Ishikawa (cell line): ENCODE data around the gene SLC9A1.

Source experiments
- CEBPB ChIP-seq: IDR thresholded peaks from 2 replicates; pipeline ENCODE4 v1.6.1; 2012
- CREB1 ChIP-seq: IDR thresholded peaks from 2 replicates; pipeline ENCODE4 v1.6.1; 2012; ENCODE audit warnings: low read depth
- EGR1 ChIP-seq: IDR thresholded peaks from 2 replicates; pipeline ENCODE4 v1.6.1; 2012
- EP300 ChIP-seq: IDR thresholded peaks from 2 replicates; pipeline ENCODE4 v1.6.1; 2012; ENCODE audit warnings: borderline replicate concordance
- FOXM1 ChIP-seq: IDR thresholded peaks from 2 replicates; pipeline ENCODE4 v1.6.1; 2012; ENCODE audit warnings: low read depth, borderline replicate concordance
- NFIC ChIP-seq: IDR thresholded peaks from 2 replicates; pipeline ENCODE4 v1.6.1; 2012
- RAD21 ChIP-seq: IDR thresholded peaks from 2 replicates; pipeline ENCODE4 v1.6.1; 2012; ENCODE audit warnings: low read depth
- REST ChIP-seq: IDR thresholded peaks from 2 replicates; pipeline ENCODE4 v1.6.1; 2012; ENCODE audit warnings: low read depth, mild to moderate bottlenecking
- TAF1 ChIP-seq: IDR thresholded peaks from 2 replicates; pipeline ENCODE4 v1.6.1; 2012; ENCODE audit warnings: low read depth, mild to moderate bottlenecking
- TCF12 ChIP-seq: IDR thresholded peaks from 2 replicates; pipeline ENCODE4 v1.6.1; 2012; ENCODE audit warnings: low read depth
- TEAD4 ChIP-seq: IDR thresholded peaks from 2 replicates; pipeline ENCODE4 v1.6.1; 2012
- USF1 ChIP-seq: IDR thresholded peaks from 2 replicates; pipeline ENCODE4 v1.6.1; 2012
- YY1 ChIP-seq: IDR thresholded peaks from 2 replicates; pipeline ENCODE4 v1.6.1; 2012; ENCODE audit warnings: low read depth
- ZBTB7A ChIP-seq: IDR thresholded peaks from 2 replicates; pipeline ENCODE4 v1.6.1; 2012; ENCODE audit warnings: low read depth
- TF ChIP-seq, protein P1 (sequence below): IDR thresholded peaks from 2 replicates; pipeline ENCODE4 v1.6.1; 2012

SLC9A1 gene

DNA sequence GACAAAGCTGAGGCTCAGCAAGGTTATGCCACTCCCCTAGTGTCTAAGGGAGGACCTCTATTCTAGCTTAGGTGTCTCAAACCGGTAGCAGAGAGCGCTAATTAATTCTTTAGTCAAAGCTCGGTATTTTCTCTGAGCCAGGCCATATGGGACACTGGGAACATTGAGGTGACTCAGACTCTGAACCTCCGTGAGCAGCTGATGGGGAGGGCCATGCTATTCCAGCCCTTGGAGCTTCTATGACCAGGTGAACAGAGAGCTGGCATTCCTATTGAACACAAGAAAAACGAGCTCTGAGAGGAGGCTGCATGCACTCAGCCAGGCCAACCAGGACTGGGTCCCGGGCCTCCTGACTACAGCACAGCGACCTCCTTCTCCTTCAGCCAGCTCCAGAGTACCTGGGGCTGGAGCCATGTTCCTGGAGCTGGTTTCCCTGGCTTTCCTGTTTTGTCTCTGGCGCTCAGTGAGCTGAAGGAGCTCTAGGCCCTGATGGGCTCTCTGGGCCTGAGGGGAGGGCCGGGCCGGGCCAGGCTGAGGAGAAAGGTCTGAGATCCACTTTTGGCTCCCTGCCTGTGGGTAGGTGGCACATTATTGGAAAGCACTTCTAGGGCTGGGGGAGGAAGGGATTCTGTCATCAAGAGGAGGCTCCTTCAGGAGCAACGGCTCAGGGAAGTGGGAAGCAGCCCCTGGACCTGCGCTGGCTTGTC, 37.0 kb downstream of the SLC9A1 start:
- TF ChIP-seq TCF12, result no peak
- TF ChIP-seq RAD21, result no peak
- no peak for TF ChIP-seq REST
- TF ChIP-seq ZBTB7A, result no peak
- TF ChIP-seq TAF1, result no peak
- TF ChIP-seq NFIC, result no peak

DNA sequence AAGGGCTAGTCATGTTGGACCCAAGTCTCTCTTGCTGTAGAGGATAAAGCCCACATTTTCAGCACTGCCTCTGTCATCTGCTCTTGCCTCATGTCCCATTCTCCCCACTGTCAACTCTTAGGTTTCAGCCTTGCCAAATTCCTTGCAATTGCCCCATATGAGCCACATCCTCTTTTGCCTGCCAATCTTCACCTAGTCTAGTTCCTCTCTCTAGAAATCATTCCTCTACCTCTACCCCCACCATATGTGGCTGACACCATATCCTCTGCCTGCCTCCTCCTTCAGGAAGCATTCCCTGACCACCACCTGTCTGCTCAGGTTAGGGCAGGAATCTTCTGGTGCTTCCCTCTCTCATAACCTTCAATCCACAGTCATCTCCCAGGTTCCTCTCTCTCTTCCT, 38.2 kb downstream of the SLC9A1 start:
- no peak for TF ChIP-seq TCF12
- no peak for TF ChIP-seq EP300
- no peak for TF ChIP-seq CEBPB
- no peak for TF ChIP-seq USF1
- TF ChIP-seq TAF1, result no peak
- TF ChIP-seq YY1, result no peak
- no peak for TF ChIP-seq FOXM1
- TF ChIP-seq REST, result no peak
- TF ChIP-seq TEAD4, result no peak

- TF ChIP-seq NFIC, result peak; percentile 84
- TF ChIP-seq USF1, result no peak
Measured at GRCh38 chr1:27116232-27116631, 38.7 kb downstream of the SLC9A1 start.

GRCh38 chr1:27114546-27114945, 40.4 kb downstream of the SLC9A1 start:
- TF ChIP-seq YY1 (no peak), TCF12 (no peak), REST (no peak), FOXM1 (no peak), TEAD4 (no peak), RAD21 (no peak), CEBPB (no peak), EP300 (no peak), NFIC (no peak), TAF1 (no peak), ZBTB7A (no peak), EGR1 (no peak), CREB1 (no peak), USF1 (no peak)
- TF ChIP-seq, protein P1, sequence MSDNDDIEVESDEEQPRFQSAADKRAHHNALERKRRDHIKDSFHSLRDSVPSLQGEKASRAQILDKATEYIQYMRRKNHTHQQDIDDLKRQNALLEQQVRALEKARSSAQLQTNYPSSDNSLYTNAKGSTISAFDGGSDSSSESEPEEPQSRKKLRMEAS, result no peak

DNA sequence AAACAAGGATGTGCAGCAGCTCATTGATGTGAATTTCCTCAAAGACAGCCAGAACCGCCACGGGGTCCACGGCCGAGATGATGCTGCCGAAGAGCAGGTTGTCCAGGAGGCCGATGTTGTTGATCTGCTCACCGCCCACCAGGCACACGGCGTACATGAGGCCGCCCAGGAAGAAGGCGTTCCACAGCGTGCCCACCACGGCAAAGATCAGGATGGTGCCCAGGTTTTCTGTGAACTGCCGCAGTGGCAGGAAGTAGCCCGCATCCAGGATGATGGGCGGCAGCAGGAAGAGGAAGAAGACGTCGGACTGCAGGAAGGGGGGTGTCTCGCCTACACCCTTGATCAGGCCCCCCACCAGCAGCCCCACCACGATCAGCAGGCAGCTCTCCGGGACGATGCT, 41.1 kb downstream of the SLC9A1 start:
- TF ChIP-seq EP300 (no peak), USF1 (no peak), EGR1 (no peak)
- TF ChIP-seq, protein P1, result no peak
